Mammary epithelial cell (primary cell): ENCODE measurements around the gene CHMP6.

Source experiments
- CTCF ChIP-seq, 2 donors: IDR thresholded peaks in 1 of 2; conservative IDR thresholded peaks in 1 of 2; 2 replicates each; pipeline ENCODE4 v1.5.1; 2011 to 2012; ENCODE audit warnings: inconsistent platforms in 2 of 2, low read length in 2 of 2, mild to moderate bottlenecking in 2 of 2, control low read depth in 1 of 2, low read depth in 1 of 2; ENCODE audit not compliant: insufficient read depth in 1 of 2; ENCODE audit errors: extremely low read depth in 1 of 2
- EZH2 ChIP-seq: IDR thresholded peaks from 2 replicates; pipeline ENCODE4 v1.6.1; 2012; ENCODE audit warnings: low read length, inconsistent platforms, borderline replicate concordance

- no peak for TF ChIP-seq CTCF (conservative IDR thresholded peaks at IDR 0.05 in 1 of 2, IDR thresholded peaks at IDR 0.05 in 1 of 2; ENCODE audit: extremely low read depth in 1 of 2, insufficient read depth in 1 of 2, low read depth in 1 of 2, low read length in 2 of 2)
- TF ChIP-seq EZH2 = no peak
Measured at GRCh38 chr17:80964544-80964856, 27.1 kb upstream of the CHMP6 start.
